OCI-LY3 (cell line): ENCODE data around the gene PXDN.
A peak's percentile ranks its signal among the peaks of the same experiment; 100 is the strongest.

ENCODE experiments used
- H2AFZ ChIP-seq: fragments of 200-600, 300-600 bp; shearing (Covaris generic); 2 replicates; pipeline ENCODE4 v1.6.0; 2014; ENCODE audit warnings: antibody characterized with exemption, low read depth, low read length
- H3K27ac ChIP-seq: fragments of 200-600, 300-600 bp; sonication (generic); 2 replicates; pipeline ENCODE4 v1.5.1; 2014; ENCODE audit warnings: mild to moderate bottlenecking, low read length, moderate library complexity, mixed read lengths
- H3K27me3 ChIP-seq: fragments of 200-600, 300-600 bp; sonication (generic); 2 replicates; pipeline ENCODE4 v1.6.1; 2014; ENCODE audit warnings: low read depth, low read length, mixed read lengths
- H3K36me3 ChIP-seq: fragments of 200-600, 300-600 bp; sonication (generic); replicated peaks from 2 replicates; pipeline ENCODE3; 2014; ENCODE audit warnings: low read depth, low read length, mixed read lengths
- H3K4me1 ChIP-seq: fragments of 300-600, 200-600 bp; sonication (generic); 2 replicates; pipeline ENCODE4 v1.6.1; 2014; ENCODE audit warnings: low read length, mixed read lengths
- H3K4me2 ChIP-seq: fragments of 200-600, 300-600 bp; sonication (generic); 2 replicates; pipeline ENCODE4 v1.6.1; 2014; ENCODE audit warnings: low read length, mixed read lengths
- H3K4me3 ChIP-seq: fragments of 300-600, 200-600 bp; sonication (generic); 2 replicates; pipeline ENCODE4 v1.5.1; 2014; ENCODE audit warnings: antibody characterized with exemption, mild to moderate bottlenecking, low read length, moderate library complexity
- H3K79me2 ChIP-seq: fragments of 300-600, 200-600 bp; shearing (Covaris generic); 2 replicates; pipeline ENCODE4 v1.6.1; 2014; ENCODE audit warnings: mild to moderate bottlenecking, low read length, mixed read lengths
- H3K9ac ChIP-seq: fragments of 300-600, 200-600 bp; shearing (Covaris generic); 2 replicates; pipeline ENCODE4 v1.6.0; 2014; ENCODE audit warnings: mild to moderate bottlenecking, low read length, moderate library complexity
- H3K9me3 ChIP-seq: fragments of 200-600, 300-600 bp; shearing (Covaris generic); 2 replicates; pipeline ENCODE4 v1.6.1; 2014; ENCODE audit warnings: low read length, mixed read lengths; ENCODE audit not compliant: insufficient read depth
- H4K20me1 ChIP-seq: fragments of 200-600, 300-600 bp; sonication (generic); 2 replicates; pipeline ENCODE4 v1.6.1; 2016; ENCODE audit warnings: low read length, mixed read lengths; ENCODE audit not compliant: insufficient read depth
- EZH2phosphoT487 ChIP-seq: fragments of 200-600 bp; shearing (Covaris generic); IDR thresholded peaks from 2 replicates; pipeline ENCODE4 v1.6.1; 2018; ENCODE audit warnings: antibody characterized with exemption, mixed run types, low read depth
- TF ChIP-seq, protein P1 (sequence below): fragments of 200-600, 300-600 bp; sonication (generic); IDR thresholded peaks from 2 replicates; pipeline ENCODE4 v1.5.1; 2014; ENCODE audit warnings: antibody characterized with exemption, low read length, low read depth

PXDN gene

DNA sequence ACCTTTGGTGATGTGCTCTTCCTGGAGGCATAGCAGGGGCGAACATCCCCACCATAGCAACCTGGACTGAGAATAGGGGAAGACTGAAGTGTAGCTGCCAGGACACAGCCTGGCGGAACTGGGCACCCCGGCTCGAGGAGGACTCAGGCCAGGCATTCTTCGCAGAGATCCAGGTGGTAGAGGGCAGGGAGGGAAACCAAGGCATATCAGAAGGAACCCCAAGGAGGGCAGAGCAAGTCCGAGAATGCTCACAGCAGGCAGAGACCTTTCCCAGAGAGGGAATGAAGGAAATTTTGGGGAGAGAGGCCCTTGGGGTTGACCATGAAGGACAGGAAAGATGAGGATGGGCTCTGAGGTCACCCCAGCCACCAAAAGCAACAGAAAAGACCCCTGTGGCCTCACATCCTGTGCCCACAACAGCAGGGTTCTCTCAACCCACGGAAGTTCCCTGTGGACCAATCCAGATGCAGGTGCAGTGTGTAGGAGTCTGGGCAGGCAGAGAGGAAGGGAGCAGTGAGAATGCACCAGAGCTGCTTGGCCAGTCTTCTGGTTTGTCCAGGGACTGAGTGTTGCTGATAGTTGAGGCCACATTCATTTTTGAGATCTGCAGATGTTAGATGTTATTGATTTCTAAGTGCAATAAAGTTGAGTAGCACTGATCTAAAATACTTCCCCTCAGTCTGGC, 136.9 kb downstream of the PXDN start:
- Histone ChIP-seq H3K4me1 (peaks cover 70% of the 10 kb centered on the region), H3K4me3 (peak overlapping the region; percentile 54), H3K9ac (peak overlapping the region; percentile 86), H3K27ac (peak overlapping the region; percentile 94), H3K9me3 (no peaks in the 10 kb centered on the region), H3K36me3 (no peaks in the 10 kb centered on the region), H3K79me2 (no peaks in the 10 kb centered on the region), H2AFZ (no peak overlapping the region), H3K4me2 (peak overlapping the region; percentile 87), H4K20me1 (no peaks in the 10 kb centered on the region), H3K27me3 (no peaks in the 10 kb centered on the region)
- TF ChIP-seq, protein P1, sequence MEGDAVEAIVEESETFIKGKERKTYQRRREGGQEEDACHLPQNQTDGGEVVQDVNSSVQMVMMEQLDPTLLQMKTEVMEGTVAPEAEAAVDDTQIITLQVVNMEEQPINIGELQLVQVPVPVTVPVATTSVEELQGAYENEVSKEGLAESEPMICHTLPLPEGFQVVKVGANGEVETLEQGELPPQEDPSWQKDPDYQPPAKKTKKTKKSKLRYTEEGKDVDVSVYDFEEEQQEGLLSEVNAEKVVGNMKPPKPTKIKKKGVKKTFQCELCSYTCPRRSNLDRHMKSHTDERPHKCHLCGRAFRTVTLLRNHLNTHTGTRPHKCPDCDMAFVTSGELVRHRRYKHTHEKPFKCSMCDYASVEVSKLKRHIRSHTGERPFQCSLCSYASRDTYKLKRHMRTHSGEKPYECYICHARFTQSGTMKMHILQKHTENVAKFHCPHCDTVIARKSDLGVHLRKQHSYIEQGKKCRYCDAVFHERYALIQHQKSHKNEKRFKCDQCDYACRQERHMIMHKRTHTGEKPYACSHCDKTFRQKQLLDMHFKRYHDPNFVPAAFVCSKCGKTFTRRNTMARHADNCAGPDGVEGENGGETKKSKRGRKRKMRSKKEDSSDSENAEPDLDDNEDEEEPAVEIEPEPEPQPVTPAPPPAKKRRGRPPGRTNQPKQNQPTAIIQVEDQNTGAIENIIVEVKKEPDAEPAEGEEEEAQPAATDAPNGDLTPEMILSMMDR = no peak
- no peak for TF ChIP-seq EZH2phosphoT487

DNA sequence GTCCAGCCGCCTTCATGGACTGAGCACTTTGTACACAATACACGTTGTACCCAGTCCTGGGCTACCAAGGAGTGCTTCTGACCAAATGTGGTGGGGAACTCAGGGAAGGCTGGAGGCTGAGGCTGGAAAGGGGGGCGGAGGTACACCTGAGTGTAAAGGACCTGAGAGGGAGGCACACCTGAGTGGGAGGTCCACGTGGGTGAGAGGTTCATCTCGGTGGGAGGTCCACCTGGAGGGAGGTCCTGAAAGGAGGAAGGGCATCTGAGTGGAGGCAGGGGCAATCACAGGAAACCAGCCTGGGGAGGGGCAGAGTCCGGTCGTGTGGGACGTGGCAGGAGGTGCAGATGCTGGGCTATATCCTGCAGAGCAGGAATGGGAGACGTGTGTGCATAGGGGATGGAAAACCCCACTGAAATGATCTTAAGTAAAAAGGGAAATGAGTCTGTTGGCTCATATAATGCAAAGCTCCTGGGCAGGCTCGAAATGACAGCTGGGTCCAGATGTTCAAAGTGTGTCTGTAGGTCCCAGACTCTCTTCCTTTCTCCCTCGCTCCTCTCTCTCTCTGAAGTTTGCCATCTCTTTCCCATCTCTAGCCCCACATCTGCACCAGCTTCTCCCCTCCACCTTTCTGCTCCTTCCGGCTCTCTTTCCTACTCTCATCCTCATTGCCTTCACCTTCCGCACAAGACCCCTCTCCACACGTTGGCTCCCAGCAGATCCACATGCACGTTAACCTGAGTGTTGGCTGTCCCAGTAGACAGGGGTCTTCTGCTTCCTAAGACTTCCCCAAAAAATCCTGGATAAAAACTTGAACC, 137.7 kb downstream of the PXDN start:
- Histone ChIP-seq H3K4me1 (peaks cover 72% of the 10 kb centered on the region), H3K27ac (peak overlapping the region; percentile 94)

DNA sequence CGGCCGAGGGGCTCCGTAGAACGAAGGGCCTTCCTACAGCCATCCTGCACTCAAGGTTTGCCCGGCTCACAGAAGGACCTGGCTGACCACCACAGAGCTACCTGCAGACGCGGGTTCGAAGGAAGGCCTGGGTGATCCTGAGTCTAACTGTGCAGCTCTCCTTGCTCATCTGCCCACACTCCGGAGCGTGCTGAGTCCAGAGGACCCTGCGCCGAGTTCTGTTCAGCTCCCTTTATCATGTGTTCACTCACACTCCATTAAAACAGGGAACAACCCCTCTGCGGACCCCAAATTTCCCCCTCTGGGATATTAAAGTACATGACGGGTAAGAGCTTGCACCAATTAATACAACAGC, 138.3 kb downstream of the PXDN start:
- no peaks in the 10 kb centered on the region for H3K36me3 ChIP-seq
- peak overlapping the region; percentile 87 for H3K4me2 ChIP-seq
- no peaks in the 10 kb centered on the region for H3K27me3 ChIP-seq
- no peaks in the 10 kb centered on the region for H3K9me3 ChIP-seq
- H3K27ac ChIP-seq = peak overlapping the region; percentile 94
- peaks cover 76% of the 10 kb centered on the region for H3K4me1 ChIP-seq
- peak overlapping the region; percentile 61 for H3K4me3 ChIP-seq
- no peaks in the 10 kb centered on the region for H4K20me1 ChIP-seq
- no peak for TF ChIP-seq EZH2phosphoT487
- TF ChIP-seq, protein P1 = no peak
- H3K79me2 ChIP-seq = no peaks in the 10 kb centered on the region
- H3K9ac ChIP-seq = peak overlapping the region; percentile 86
- no peak overlapping the region for H2AFZ ChIP-seq

More for the DNA sequence above, 137.7 kb downstream of the PXDN start:
- peak overlapping the region; percentile 86 for H3K9ac ChIP-seq
- H2AFZ ChIP-seq = no peak overlapping the region
- peak overlapping the region; percentile 61 for H3K4me3 ChIP-seq
- no peaks in the 10 kb centered on the region for H3K79me2 ChIP-seq
- H3K4me2 ChIP-seq = peak overlapping the region; percentile 87
- no peaks in the 10 kb centered on the region for H4K20me1 ChIP-seq
- H3K27me3 ChIP-seq = no peaks in the 10 kb centered on the region
- no peak for TF ChIP-seq EZH2phosphoT487
- TF ChIP-seq, protein P1 = no peak
- H3K9me3 ChIP-seq = no peaks in the 10 kb centered on the region
- no peaks in the 10 kb centered on the region for H3K36me3 ChIP-seq
